Adipocyte (in vitro differentiated cells): ENCODE results near the gene MTNR1B.

ENCODE experiments used
- DNase-seq: peaks from one replicate; pipeline ENCODE4 v3.0.0-alpha.2; 2015; ENCODE audit warnings: low read depth
- H3K27me3 ChIP-seq: replicated peaks from 2 replicates; pipeline ENCODE4 v1.7.0; 2013; ENCODE audit warnings: mild to moderate bottlenecking, low read length, moderate library complexity; ENCODE audit not compliant: control insufficient read depth, insufficient read depth
- H3K36me3 ChIP-seq: 2 replicates; pipeline ENCODE4 v1.7.0; 2013; ENCODE audit warnings: low read length, mild to moderate bottlenecking, moderate library complexity; ENCODE audit not compliant: control insufficient read depth, insufficient read depth, severe bottlenecking
- H3K4me1 ChIP-seq: 2 replicates; pipeline ENCODE4 v1.7.0; 2013; ENCODE audit warnings: mild to moderate bottlenecking, low read length, moderate library complexity; ENCODE audit not compliant: control insufficient read depth, insufficient read depth
- H3K4me3 ChIP-seq: 2 replicates; pipeline ENCODE4 v1.7.0; 2013; ENCODE audit warnings: mild to moderate bottlenecking, low read length, moderate library complexity
- H3K9ac ChIP-seq: 2 replicates; pipeline ENCODE4 v1.7.0; 2013; ENCODE audit warnings: mild to moderate bottlenecking, low read length, moderate library complexity
- H3K9me3 ChIP-seq: 2 replicates; pipeline ENCODE4 v1.7.0; 2013; ENCODE audit warnings: mild to moderate bottlenecking, low read length, moderate library complexity; ENCODE audit not compliant: control insufficient read depth

MTNR1B gene

DNA sequence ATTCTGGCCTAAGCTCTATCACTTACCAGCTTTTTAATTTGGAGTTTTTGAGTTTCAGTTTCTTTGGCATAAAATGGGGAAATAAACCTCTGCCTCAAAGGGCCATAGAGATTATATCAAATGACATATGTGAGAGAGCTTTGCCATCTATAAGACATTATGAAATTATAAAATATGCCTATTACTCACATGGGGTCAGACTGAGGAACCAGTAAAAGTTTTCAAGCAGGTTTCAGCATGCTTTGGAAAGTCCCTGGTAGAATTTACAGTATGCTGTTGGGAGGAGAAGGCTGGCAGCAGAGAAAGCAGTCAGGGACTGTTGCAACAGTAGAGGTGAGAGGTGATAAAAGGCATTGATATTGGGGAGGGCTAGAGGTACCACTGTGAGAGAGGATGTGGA is 13.6 kb upstream of the MTNR1B start:
- Histone ChIP-seq H3K9ac (no peak overlapping the region), H3K4me1 (peaks cover 25% of the 10 kb centered on the region), H3K9me3 (no peaks in the 10 kb centered on the region), H3K27me3 (no peaks in the 10 kb centered on the region), H3K36me3 (no peaks in the 10 kb centered on the region), H3K4me3 (no peak overlapping the region)
- no peak for DNase-seq

DNA sequence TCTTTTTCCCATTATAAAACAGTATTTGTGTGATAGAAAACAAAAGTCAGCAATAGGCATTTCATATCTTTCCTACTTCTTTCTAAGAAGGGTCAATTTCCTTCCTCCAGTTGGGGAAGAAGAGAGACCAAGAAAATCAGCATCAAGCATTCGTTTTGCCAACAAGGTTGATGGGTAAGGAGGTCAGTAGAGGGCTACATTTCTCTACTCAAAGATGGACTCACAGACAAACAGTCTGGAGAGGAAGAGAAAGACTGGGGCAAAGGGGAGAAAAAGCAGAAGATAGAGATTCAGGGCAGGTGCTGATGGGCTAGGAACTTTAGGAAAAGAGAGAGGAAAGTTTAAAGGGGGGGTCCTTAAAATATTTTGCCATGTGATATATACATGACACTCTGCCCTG is 8.6 kb upstream of the MTNR1B start:
- DNase-seq, result no peak
- H3K36me3 ChIP-seq, result no peaks in the 10 kb centered on the region

DNA sequence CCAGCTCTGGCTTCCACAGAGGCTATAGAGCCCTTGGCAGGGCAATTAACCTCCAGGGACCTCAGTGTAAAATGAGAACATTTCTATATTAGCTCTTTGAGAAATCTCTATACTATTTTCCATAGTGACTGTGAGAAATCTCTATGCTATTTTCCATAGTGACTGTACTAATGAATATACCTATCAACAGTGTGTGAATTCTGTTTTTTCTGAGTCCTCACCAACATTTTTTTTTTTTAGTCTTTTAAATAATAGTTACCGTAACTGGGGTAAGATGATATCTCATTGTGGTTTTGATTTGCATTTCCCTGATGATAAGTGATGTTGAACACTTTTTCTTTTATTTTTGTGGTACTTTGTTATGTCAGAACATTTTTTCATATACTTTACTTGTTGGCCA is 7.0 kb upstream of the MTNR1B start:
- no peaks in the 10 kb centered on the region for H3K27me3 ChIP-seq
- no peak for DNase-seq
- no peak overlapping the region for H3K4me3 ChIP-seq
- peaks cover 18% of the 10 kb centered on the region for H3K4me1 ChIP-seq
- H3K9me3 ChIP-seq, result no peaks in the 10 kb centered on the region
- H3K9ac ChIP-seq, result no peak overlapping the region
- H3K36me3 ChIP-seq, result no peaks in the 10 kb centered on the region

More for the DNA sequence above, 8.6 kb upstream of the MTNR1B start:
- Histone ChIP-seq H3K27me3 (no peaks in the 10 kb centered on the region), H3K4me3 (no peak overlapping the region), H3K9ac (no peak overlapping the region), H3K9me3 (no peaks in the 10 kb centered on the region), H3K4me1 (peaks cover 18% of the 10 kb centered on the region)

DNA sequence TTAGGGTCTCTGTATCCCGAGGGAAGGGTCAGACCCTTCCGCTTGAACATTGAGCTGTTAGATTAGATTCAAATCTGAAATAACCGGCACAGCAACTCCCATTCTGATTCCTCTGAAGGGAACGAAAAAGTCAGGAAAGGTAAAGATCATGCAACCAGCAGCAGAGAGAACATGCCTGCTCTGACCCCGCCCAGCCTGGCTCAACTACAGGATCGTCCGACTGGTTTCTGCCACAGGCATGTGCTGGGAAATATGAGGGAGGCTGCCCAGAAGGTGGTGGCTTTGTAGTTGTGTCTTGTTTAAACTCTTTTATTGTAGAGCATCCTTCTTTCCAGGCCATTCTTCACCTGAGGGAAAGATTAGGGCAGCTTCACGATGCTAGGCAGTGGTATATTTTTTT is 5.0 kb upstream of the MTNR1B start:
- DNase-seq, result no peak
- Histone ChIP-seq H3K36me3 (no peaks in the 10 kb centered on the region), H3K27me3 (peaks cover 8% of the 10 kb centered on the region), H3K9me3 (no peaks in the 10 kb centered on the region), H3K4me3 (no peak overlapping the region), H3K9ac (no peak overlapping the region), H3K4me1 (peaks cover 14% of the 10 kb centered on the region)

DNA sequence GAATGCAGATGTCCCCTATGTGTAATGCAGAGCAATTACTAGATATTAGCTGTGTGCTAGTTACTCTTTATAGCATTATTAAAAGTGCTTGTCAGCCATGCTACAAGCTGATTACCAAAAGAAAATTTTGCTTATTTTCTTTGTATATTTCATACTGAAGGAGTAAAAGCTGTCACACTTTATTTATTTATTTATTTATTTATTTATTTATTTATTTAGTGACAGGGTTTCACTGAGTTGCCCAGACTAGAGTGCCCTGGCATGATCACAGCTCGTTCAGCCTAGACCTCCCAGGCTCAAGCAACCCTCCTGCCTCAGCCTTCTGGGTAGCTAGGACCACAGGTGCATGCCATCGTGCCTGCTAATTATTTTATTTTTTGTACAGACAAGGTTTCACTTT is 4.3 kb upstream of the MTNR1B start:
- no peak for DNase-seq
- Histone ChIP-seq H3K9me3 (no peaks in the 10 kb centered on the region), H3K27me3 (peaks cover 8% of the 10 kb centered on the region), H3K4me3 (no peak overlapping the region), H3K4me1 (peaks cover 10% of the 10 kb centered on the region), H3K36me3 (no peaks in the 10 kb centered on the region), H3K9ac (no peak overlapping the region)

DNA sequence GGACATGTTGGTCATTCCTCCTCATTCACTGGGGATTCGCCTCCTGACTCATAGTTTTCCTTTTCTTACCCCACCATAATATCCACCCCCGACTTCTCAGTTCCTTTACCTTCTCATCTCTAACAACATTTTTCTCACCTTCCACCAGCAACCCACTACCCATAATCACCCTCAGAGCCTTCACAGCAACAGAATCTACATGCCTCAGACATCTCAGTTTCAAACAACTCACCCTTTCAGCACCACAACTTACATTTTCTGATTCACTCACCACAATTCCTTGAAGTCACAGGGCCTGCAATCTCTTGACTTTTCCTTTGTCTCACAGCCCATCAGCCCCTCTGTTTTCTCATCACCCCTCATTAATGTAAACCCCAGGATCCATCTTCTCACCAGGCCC is 2.3 kb upstream of the MTNR1B start:
- Histone ChIP-seq H3K27me3 (peaks cover 8% of the 10 kb centered on the region), H3K36me3 (no peaks in the 10 kb centered on the region), H3K9ac (no peak overlapping the region), H3K9me3 (no peaks in the 10 kb centered on the region), H3K4me3 (no peak overlapping the region), H3K4me1 (no peaks in the 10 kb centered on the region)
- DNase-seq, result no peak

DNA sequence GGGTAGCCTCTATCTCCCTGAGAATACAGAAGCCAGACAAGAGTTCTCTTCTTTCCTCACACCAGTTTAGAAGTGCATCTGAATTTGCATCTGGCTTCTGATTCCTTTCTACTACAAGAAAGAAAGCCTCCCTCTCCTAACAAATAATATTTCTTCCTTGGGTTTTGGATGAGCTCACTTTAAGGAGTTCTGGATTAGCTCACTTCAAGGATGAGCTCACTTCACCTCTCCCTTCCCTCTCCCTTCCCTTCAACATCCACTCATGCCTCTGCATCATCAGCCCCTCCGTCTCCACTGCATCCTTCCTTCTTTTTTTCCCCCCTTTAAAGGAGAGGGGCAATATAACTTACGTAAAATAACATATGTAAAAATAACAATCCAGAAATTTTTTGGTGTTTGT is 1.6 kb upstream of the MTNR1B start:
- peaks cover 13% of the 10 kb centered on the region for H3K27me3 ChIP-seq
- DNase-seq, result no peak
- no peak overlapping the region for H3K9ac ChIP-seq
- no peaks in the 10 kb centered on the region for H3K9me3 ChIP-seq
- no peaks in the 10 kb centered on the region for H3K4me1 ChIP-seq
- H3K4me3 ChIP-seq, result no peak overlapping the region
- H3K36me3 ChIP-seq, result no peaks in the 10 kb centered on the region

DNA sequence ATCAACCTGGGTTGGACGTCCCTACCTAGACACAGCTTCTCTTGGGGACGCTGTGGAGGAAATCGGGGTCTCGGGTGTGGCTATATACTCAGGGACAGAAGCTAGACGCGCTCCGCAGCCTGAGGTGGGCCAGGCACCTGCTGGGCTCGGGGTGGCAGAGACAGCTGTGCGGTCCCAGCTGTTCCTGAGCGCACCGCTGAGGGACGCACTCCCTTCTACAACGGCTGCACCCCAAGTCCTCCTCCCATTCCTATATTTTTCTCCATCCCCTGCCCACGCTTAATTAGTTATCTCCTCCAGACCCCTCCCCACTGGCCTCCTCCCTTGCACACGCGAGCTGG is 188 bp upstream of the MTNR1B start:
- DNase-seq, result no peak
- Histone ChIP-seq H3K4me1 (no peaks in the 10 kb centered on the region), H3K9me3 (no peaks in the 10 kb centered on the region), H3K27me3 (peaks cover 16% of the 10 kb centered on the region), H3K36me3 (no peaks in the 10 kb centered on the region), H3K4me3 (peak overlapping the region; percentile 73), H3K9ac (no peak overlapping the region)

DNA sequence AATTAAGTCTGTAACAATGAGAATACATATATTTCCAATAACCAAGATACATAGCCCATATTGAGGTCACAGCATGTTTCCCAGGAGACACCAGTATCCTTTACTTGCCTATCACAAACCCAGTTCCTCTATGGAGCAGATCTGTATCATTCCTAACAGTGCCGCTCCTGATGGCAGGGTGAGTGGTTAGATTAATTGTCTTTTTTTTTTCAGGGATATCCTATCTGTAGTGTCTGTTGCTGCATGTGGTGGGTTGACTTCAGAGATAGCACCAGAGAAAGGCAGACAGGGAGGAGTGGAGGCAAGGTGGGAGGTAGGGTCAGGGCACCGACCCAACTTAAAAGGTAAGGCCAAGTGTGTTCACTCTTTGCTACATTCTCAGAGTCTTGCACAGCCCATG is 2.8 kb downstream of the MTNR1B start:
- Histone ChIP-seq H3K36me3 (no peaks in the 10 kb centered on the region), H3K4me1 (no peaks in the 10 kb centered on the region), H3K4me3 (no peak overlapping the region), H3K9me3 (no peaks in the 10 kb centered on the region), H3K9ac (no peak overlapping the region), H3K27me3 (peaks cover 16% of the 10 kb centered on the region)
- no peak for DNase-seq

DNA sequence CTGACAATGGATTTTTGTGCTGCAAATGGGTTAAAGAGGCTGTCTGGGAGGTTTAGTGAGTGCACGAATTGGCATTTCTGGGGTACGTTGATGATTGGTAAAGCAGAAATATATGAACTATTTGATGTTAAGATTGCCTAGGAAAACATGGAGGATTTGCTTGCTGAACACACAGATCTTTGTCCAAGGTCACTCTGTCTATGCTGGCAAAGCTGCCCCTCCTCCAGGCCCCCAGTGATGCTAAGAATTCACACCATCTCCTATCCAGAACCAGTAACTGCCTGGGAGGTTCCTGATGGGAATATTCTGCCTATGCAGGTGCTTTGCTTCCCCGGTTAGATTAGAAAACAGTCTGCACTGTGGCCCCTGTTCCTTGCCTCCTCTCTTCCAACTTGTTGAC is 5.8 kb downstream of the MTNR1B start:
- H3K9ac ChIP-seq, result no peak overlapping the region
- H3K27me3 ChIP-seq, result peaks cover 8% of the 10 kb centered on the region
- H3K36me3 ChIP-seq, result no peaks in the 10 kb centered on the region
- no peak for DNase-seq
- H3K4me1 ChIP-seq, result peaks cover 14% of the 10 kb centered on the region
- no peak overlapping the region for H3K4me3 ChIP-seq
- H3K9me3 ChIP-seq, result no peaks in the 10 kb centered on the region

DNA sequence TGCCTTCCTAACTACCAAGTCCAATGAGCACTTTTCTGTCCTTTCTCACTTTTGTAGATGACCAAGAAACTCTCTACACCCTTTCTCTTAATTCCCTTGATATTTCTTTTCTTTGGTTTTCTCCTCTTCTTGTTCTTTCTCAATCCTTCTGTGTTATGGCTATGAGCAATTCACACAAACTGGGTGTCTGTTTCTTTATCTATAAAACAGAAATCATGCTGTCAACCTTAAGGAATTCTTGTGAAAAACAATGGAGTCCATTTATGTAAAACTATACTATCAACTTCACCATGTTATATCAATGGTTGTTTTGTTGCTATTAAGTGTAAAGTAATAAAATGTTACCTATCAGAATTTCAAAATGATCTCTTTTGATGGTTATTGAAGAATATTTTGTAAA is 7.2 kb downstream of the MTNR1B start:
- Histone ChIP-seq H3K36me3 (no peaks in the 10 kb centered on the region), H3K4me3 (no peak overlapping the region), H3K27me3 (peaks cover 8% of the 10 kb centered on the region), H3K9ac (no peak overlapping the region), H3K4me1 (peaks cover 14% of the 10 kb centered on the region), H3K9me3 (no peaks in the 10 kb centered on the region)
- DNase-seq, result no peak

DNA sequence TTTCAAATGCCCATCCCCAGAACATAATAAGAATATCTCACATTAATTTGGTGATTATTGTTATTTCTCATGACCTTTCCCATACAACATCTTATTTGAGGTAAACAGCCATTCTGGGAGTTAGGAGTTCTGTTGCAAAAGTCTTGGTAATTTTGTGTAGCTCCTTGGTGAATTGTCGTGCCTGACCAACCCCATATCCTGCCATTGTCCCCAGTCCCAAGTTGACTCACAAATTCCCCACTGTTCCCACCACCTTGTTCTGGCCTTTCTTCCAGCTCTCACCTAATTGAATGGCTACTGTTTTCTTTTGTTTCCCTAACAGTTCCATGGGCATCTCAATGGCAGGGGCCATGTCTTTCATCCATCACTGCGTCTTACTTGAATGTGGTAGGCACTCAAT is 8.0 kb downstream of the MTNR1B start:
- H3K9ac ChIP-seq, result no peak overlapping the region
- peaks cover 14% of the 10 kb centered on the region for H3K4me1 ChIP-seq
- no peak overlapping the region for H3K4me3 ChIP-seq
- H3K9me3 ChIP-seq, result no peaks in the 10 kb centered on the region
- no peaks in the 10 kb centered on the region for H3K36me3 ChIP-seq
- peaks cover 8% of the 10 kb centered on the region for H3K27me3 ChIP-seq
- no peak for DNase-seq
